HCT116 (cell line): ENCODE data around the gene KCNJ16. TPM values are rescaled to one million over a fixed set of nuclear protein-coding genes. Genes with fewer than 3 reads are reported as not detected.

Experiments used
- ATAC-seq: fragments of 200-7000 bp; cut with Tn5 transposase; 2 replicates; pipeline ENCODE4 v1.9.1; 2020; ENCODE audit warnings: mild to moderate bottlenecking, moderate library complexity
- BruUV-seq: library from RNA; stranded (reverse); fragments of 400-500 nt; replicated peaks from 2 replicates; lab custom pipeline; 2021; lab: Mats Ljungman, UMichigan
- CTCF ChIA-PET: fragments of 300-600 bp; sonication (Branson Sonifier 250); formaldehyde crosslinking; loops from one replicate; lab custom pipeline; 2021; ENCODE audit warnings: antibody characterized with exemption; lab: Charles Lee
- POLR2A ChIA-PET: fragments of 300-600, 350-600 bp; sonication (Branson Sonifier 250); formaldehyde crosslinking; loops from one replicate; lab custom pipeline; 2021; ENCODE audit warnings: antibody characterized with exemption; lab: Charles Lee
- RAD21 ChIA-PET, 2 experiments: fragments of 300-600 bp; sonication (Branson Sonifier 250); formaldehyde crosslinking; loops; one replicate each; lab custom pipeline; 2023; ENCODE audit warnings: low total read pairs in 2 of 2; ENCODE audit not compliant: uncharacterized antibody in 2 of 2, unreplicated experiment in 2 of 2, low non-redundant PET in 1 of 2; lab: Charles Lee
- DNase-seq: peaks from one replicate; pipeline ENCODE4 v3.0.0-alpha.2; 2010; ENCODE audit warnings: low read depth, low spot score
- H2AFZ ChIP-seq: fragments of 200-600 bp; shearing (Covaris generic), sonication (generic); 2 replicates; pipeline ENCODE4 v1.6.1; 2017; ENCODE audit warnings: low read depth, mixed run types, mixed read lengths, antibody characterized with exemption, low read length; ENCODE audit not compliant: poor library complexity, severe bottlenecking
- H3K27ac ChIP-seq: 2 replicates; pipeline ENCODE4 v1.5.1; 2012; ENCODE audit warnings: low read depth, low read length
- H3K27me3 ChIP-seq: fragments of 200-600 bp; sonication (generic); 2 replicates; pipeline ENCODE4 v1.6.1; 2016; ENCODE audit warnings: mixed run types, low read length, mixed read lengths; ENCODE audit not compliant: insufficient read depth
- H3K36me3 ChIP-seq, 2 experiments: fragments of 200-500 bp in 1 of 2; fragments of 200-600 bp in 1 of 2; sonication (Bioruptor generic) in 1 of 2; sonication (generic) in 1 of 2; 2 replicates each; pipeline versions ENCODE4 v1.5.1 to v1.6.1; 2014 to 2016; ENCODE audit warnings: low read length in 2 of 2, inconsistent platforms in 1 of 2, mixed read lengths in 1 of 2, mixed run types in 1 of 2; ENCODE audit not compliant: insufficient read depth in 2 of 2, control insufficient read depth in 1 of 2
- H3K4me1 ChIP-seq, 2 experiments: fragments of 200-600 bp in 1 of 2; sonication (generic) in 1 of 2; 2 replicates each; pipeline versions ENCODE4 v1.5.1 to v1.6.1; 2012 to 2017; ENCODE audit warnings: low read length in 2 of 2, inconsistent platforms in 1 of 2, mild to moderate bottlenecking in 1 of 2, mixed read lengths in 1 of 2, mixed run types in 1 of 2, moderate library complexity in 1 of 2; ENCODE audit not compliant: insufficient read depth in 2 of 2, control insufficient read depth in 1 of 2
- H3K4me2 ChIP-seq: fragments of 200-600 bp; sonication (generic); 2 replicates; pipeline ENCODE4 v1.6.1; 2017; ENCODE audit warnings: mixed run types, low read length, mixed read lengths
- H3K4me3 ChIP-seq, 2 experiments: fragments of 200-600 bp in 1 of 2; sonication (generic) in 1 of 2; replicated peaks in 1 of 2; 2 replicates each; pipeline ENCODE4 v1.5.1; 2011 to 2016; ENCODE audit warnings: low read length in 2 of 2, control low read depth in 1 of 2, low read depth in 1 of 2, mild to moderate bottlenecking in 1 of 2, mixed read lengths in 1 of 2, mixed run types in 1 of 2
- H3K79me2 ChIP-seq: fragments of 200-600 bp; sonication (generic); 2 replicates; pipeline ENCODE4 v1.6.1; 2017; ENCODE audit warnings: mild to moderate bottlenecking, mixed run types, low read length, moderate library complexity, mixed read lengths; ENCODE audit not compliant: insufficient read depth
- H3K9ac ChIP-seq: fragments of 200-600 bp; sonication (generic); 2 replicates; pipeline ENCODE4 v1.6.1; 2016; ENCODE audit warnings: low read length, mixed read lengths
- H3K9me2 ChIP-seq: fragments of 200-600 bp; sonication (generic), shearing (Covaris generic); 2 replicates; pipeline ENCODE4 v1.6.1; 2017; ENCODE audit warnings: mixed run types, mild to moderate bottlenecking, moderate library complexity; ENCODE audit not compliant: insufficient read depth
- H3K9me3 ChIP-seq, 2 experiments: fragments of 200-500 bp in 1 of 2; fragments of 200-600 bp in 1 of 2; sonication (Bioruptor generic) in 1 of 2; sonication (generic) in 1 of 2; 2 replicates each; pipeline ENCODE4 v1.6.1; 2014 to 2017; ENCODE audit warnings: low read length in 2 of 2, mixed read lengths in 2 of 2, inconsistent platforms in 1 of 2, low read depth in 1 of 2, mild to moderate bottlenecking in 1 of 2, mixed run types in 1 of 2, moderate library complexity in 1 of 2; ENCODE audit not compliant: control insufficient read depth in 1 of 2, insufficient read depth in 1 of 2
- H4K20me1 ChIP-seq: fragments of 200-600 bp; sonication (generic), shearing (Covaris generic); 2 replicates; pipeline ENCODE4 v1.6.1; 2017; ENCODE audit warnings: mixed run types, mild to moderate bottlenecking, moderate library complexity; ENCODE audit not compliant: insufficient read depth
- CEBPB ChIP-seq: IDR thresholded peaks from 2 replicates; pipeline ENCODE4 v1.6.1; 2012; ENCODE audit warnings: low read depth
- EZH2phosphoT487 ChIP-seq: fragments of 200-600 bp; IDR thresholded peaks from 2 replicates; pipeline ENCODE4 v1.6.1; 2018; ENCODE audit warnings: antibody characterized with exemption, borderline replicate concordance
- JUND ChIP-seq: IDR thresholded peaks from 2 replicates; pipeline ENCODE4 v1.6.1; 2012
- MAX ChIP-seq: IDR thresholded peaks from 2 replicates; pipeline ENCODE4 v1.6.1; 2012
- POLR2A ChIP-seq: IDR thresholded peaks from 2 replicates; pipeline ENCODE4 v1.7.0; 2011; ENCODE audit warnings: borderline replicate concordance; ENCODE audit not compliant: insufficient read depth, insufficient read length; ENCODE audit errors: extremely low read depth
- POLR2AphosphoS5 ChIP-seq: IDR thresholded peaks from 2 replicates; pipeline ENCODE4 v1.6.1; 2011; ENCODE audit warnings: mild to moderate bottlenecking, low read depth, low read length, moderate library complexity
- RAD21 ChIP-seq: IDR thresholded peaks from 2 replicates; pipeline ENCODE4 v1.6.1; 2012; ENCODE audit warnings: low read depth, mild to moderate bottlenecking
- SIN3A ChIP-seq: IDR thresholded peaks from 2 replicates; pipeline ENCODE4 v1.6.1; 2012; ENCODE audit warnings: low read depth
- SRF ChIP-seq: IDR thresholded peaks from 2 replicates; pipeline ENCODE4 v1.6.1; 2012; ENCODE audit warnings: low read depth
- TCF7L2 ChIP-seq: IDR thresholded peaks from 2 replicates; pipeline ENCODE4 v1.7.0; 2011; ENCODE audit warnings: borderline replicate concordance, inconsistent platforms; ENCODE audit not compliant: insufficient read depth, insufficient read length; ENCODE audit errors: extremely low read depth
- YY1 ChIP-seq: IDR thresholded peaks from 2 replicates; pipeline ENCODE4 v1.6.1; 2011; ENCODE audit warnings: low read length, low read depth, moderate library complexity, mild to moderate bottlenecking; ENCODE audit not compliant: insufficient replicate concordance; ENCODE audit errors: extremely low read depth
- ZBTB33 ChIP-seq: IDR thresholded peaks from 2 replicates; pipeline ENCODE4 v1.6.1; 2011; ENCODE audit warnings: mild to moderate bottlenecking, low read length, moderate library complexity; ENCODE audit not compliant: insufficient replicate concordance; ENCODE audit errors: extremely low read depth
- ZNF274 ChIP-seq: fragments of 200-500 bp; sonication (Bioruptor generic); IDR thresholded peaks from 2 replicates; pipeline ENCODE4 v1.6.1; 2014; ENCODE audit warnings: mild to moderate bottlenecking, low read depth, low read length, inconsistent platforms
- intact Hi-C: fragments of 100-400 bp; cut with micrococcal nuclease; formaldehyde crosslinking; loops from 2 replicates; pipeline ENCODE4 v1.10.0; 2022
- total RNA-seq: library from RNA; stranded (reverse); gene quantifications from one replicate; pipeline ENCODE4 v1.2.1, GENCODE V29; 2021; ENCODE audit not compliant: unreplicated experiment
- TF ChIP-seq, protein P1 (sequence below): IDR thresholded peaks from 2 replicates; pipeline ENCODE4 v1.6.1; 2012

Gene KCNJ16
- total RNA-seq, 1 experiment from 2014 or later = not detected

GRCh38 chr17:70138291-70138865, 63.4 kb downstream of the KCNJ16 start (continued):
- no peak for TF ChIP-seq ZBTB33
- TF ChIP-seq MAX = no peak
- no peak for TF ChIP-seq SIN3A
- no peak for TF ChIP-seq POLR2AphosphoS5
- no peak for TF ChIP-seq YY1
- no peak for TF ChIP-seq RAD21
- TF ChIP-seq, all 23 proteins: peak for 0

DNA sequence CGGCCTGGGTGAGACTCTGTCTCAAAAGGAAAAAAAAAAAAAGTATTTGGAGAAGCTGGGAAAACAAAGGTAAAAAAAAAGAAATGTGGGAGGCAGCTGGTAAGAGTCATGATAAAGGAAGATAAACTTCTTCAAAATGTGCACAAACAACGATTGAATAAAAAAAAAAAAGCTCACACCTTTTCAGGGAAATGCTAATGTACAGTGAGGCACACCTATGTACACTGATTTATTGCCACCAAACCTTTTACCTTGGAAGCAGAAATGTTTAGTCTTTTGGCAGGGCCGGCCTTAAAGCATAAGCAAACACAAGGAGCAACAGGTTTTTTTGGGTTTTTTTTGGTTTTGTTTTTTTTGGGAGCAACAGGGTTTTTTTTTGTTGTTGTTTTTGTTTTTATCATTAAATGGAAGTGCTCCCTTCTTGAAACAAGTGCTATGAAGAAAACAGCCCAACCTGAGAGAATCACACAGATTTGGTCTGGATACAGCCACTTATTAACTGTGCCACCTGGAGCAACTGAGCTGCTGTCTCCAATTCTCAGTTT, 64.5 kb downstream of the KCNJ16 start:
- Histone ChIP-seq H3K9ac (no peak overlapping the region), H3K9me2 (no peaks in the 10 kb centered on the region), H3K4me3 (no peak overlapping the region), H3K27ac (no peak overlapping the region), H4K20me1 (no peaks in the 10 kb centered on the region), H3K4me1 (no peaks in the 10 kb centered on the region), H3K36me3 (no peaks in the 10 kb centered on the region; a peak in 1 of 4 replicates), H3K4me2 (no peak overlapping the region), H2AFZ (no peak overlapping the region), H3K27me3 (no peaks in the 10 kb centered on the region), H3K9me3 (peaks cover 0 to 11% of the 10 kb centered on the region in 2 experiments; a peak in 1 of 4 replicates), H3K79me2 (no peaks in the 10 kb centered on the region)
- no TSS peak for BruUV-seq
- CTCF ChIA-PET = interaction anchor here (1.0 to 1.5 kb wide), 2 partner anchors 28 to 532 kb away, joined by 3 read pairs; no protein-coding TSS in a partner anchor
- intact Hi-C loops = no loop called here
- no peak for DNase-seq
- ATAC-seq = no peak
- RAD21 ChIA-PET = no interaction called here
- TF ChIP-seq YY1 (no peak), CEBPB (no peak), SRF (no peak), ZNF274 (no peak), EZH2phosphoT487 (no peak), JUND (no peak), TCF7L2 (no peak), POLR2A (no peak), RAD21 (no peak), POLR2AphosphoS5 (no peak)
- TF ChIP-seq, protein P1, sequence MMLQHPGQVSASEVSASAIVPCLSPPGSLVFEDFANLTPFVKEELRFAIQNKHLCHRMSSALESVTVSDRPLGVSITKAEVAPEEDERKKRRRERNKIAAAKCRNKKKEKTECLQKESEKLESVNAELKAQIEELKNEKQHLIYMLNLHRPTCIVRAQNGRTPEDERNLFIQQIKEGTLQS = no peak
- POLR2A ChIA-PET = no interaction called here
